GM18861 (cell line): ENCODE data around the gene WDR18.

Experiments
- ATAC-seq: cut with Tn5 transposase; IDR thresholded peaks from one replicate; pipeline ENCODE4 v1.9.1; 2021; ENCODE audit not compliant: unreplicated experiment

Gene WDR18

GRCh38 chr19:964761-965694 is 19.1 kb upstream of the WDR18 start:
- no peak for ATAC-seq

- ATAC-seq, result no peak
Measured at GRCh38 chr19:966485-967088, 17.6 kb upstream of the WDR18 start.

- ATAC-seq, result no peak
Measured at GRCh38 chr19:970695-971094, 13.4 kb upstream of the WDR18 start.

GRCh38 chr19:971795-972194 is 12.3 kb upstream of the WDR18 start:
- ATAC-seq, result no peak

GRCh38 chr19:972281-972680 is 11.9 kb upstream of the WDR18 start:
- ATAC-seq, result no peak

GRCh38 chr19:973726-974563 is 10.2 kb upstream of the WDR18 start:
- ATAC-seq, result no peak

- ATAC-seq, result no peak
Measured at GRCh38 chr19:974564-975257, 9.4 kb upstream of the WDR18 start.

- ATAC-seq, result no peak
Measured at GRCh38 chr19:976476-976875, 7.7 kb upstream of the WDR18 start.

- ATAC-seq, result no peak
Measured at GRCh38 chr19:977058-977464, 7.1 kb upstream of the WDR18 start.

GRCh38 chr19:979318-979741 is 4.8 kb upstream of the WDR18 start:
- no peak for ATAC-seq

GRCh38 chr19:980133-980998 is 3.8 kb upstream of the WDR18 start:
- no peak for ATAC-seq

- no peak for ATAC-seq
Measured at GRCh38 chr19:982567-983170, 1.5 kb upstream of the WDR18 start.

- no peak for ATAC-seq
Measured at GRCh38 chr19:986083-986482, 1.9 kb downstream of the WDR18 start.

- no peak for ATAC-seq
Measured at GRCh38 chr19:988081-988480, 3.9 kb downstream of the WDR18 start.

GRCh38 chr19:988510-988909 is 4.4 kb downstream of the WDR18 start:
- no peak for ATAC-seq

- ATAC-seq, result no peak
Measured at GRCh38 chr19:989381-990081, 5.4 kb downstream of the WDR18 start.

GRCh38 chr19:990119-990571 is 6.0 kb downstream of the WDR18 start:
- ATAC-seq, result no peak

GRCh38 chr19:990746-991145 is 6.6 kb downstream of the WDR18 start:
- no peak for ATAC-seq
